AG09319 (cell line): ENCODE data around the gene SEPTIN8.

ENCODE experiments used
- DNase-seq: peaks from one replicate; pipeline ENCODE4 v3.0.0-alpha.2; 2010; ENCODE audit warnings: low read depth; ENCODE audit errors: extremely low read depth
- CTCF ChIP-seq: IDR thresholded peaks from 2 replicates; pipeline ENCODE4 v1.5.1; 2011; ENCODE audit warnings: low read depth, mild to moderate bottlenecking, inconsistent platforms, low read length, moderate library complexity

Gene SEPTIN8

GRCh38 chr5:132788508-132788907 is 11.5 kb upstream of the SEPTIN8 start:
- TF ChIP-seq CTCF, result no peak
- no peak for DNase-seq

DNA sequence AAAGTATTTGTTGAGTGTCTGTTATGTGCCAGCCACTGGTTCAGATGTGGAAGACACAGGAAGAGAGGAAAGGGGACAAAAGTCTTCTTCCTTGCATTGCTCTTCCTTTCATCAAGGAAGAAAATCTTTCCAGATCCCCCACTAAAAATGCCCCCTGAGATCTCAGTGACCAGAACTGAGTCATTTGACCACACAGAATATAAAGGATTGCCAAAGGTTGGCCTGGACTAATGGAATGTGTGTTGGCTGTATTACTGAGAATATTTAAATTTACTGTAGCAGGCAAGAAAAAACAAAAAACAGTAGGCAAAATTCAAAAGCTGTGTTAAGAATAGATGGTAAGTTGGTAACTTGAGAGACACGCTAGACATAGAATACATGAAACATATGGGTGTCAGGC is 10.0 kb upstream of the SEPTIN8 start:
- DNase-seq, result no peak
- no peak for TF ChIP-seq CTCF

- DNase-seq, result no peak
- no peak for TF ChIP-seq CTCF
Observed at GRCh38 chr5:132785864-132786263, 8.8 kb upstream of the SEPTIN8 start.

DNA sequence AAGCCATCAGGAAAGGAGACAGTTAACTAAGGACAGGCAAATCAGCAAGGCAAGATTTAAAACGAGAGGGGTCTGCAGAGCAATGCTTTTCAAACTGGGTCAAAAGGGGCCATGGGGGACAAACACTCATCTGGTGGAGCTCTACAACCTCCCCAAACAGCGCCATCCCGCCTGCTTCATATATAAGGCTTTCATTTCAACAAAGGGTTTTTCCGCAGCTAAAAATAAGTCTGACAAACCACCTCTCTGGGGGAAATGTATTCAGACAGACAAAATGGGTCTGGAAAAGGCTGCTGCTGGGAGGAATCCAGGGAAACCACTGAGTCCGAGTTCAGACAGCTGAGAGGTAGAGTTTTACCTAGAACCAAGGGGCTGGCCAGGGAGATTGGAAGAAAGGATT is 8.3 kb upstream of the SEPTIN8 start:
- no peak for DNase-seq
- TF ChIP-seq CTCF, result no peak

- DNase-seq, result no peak
- TF ChIP-seq CTCF, result no peak
Observed at GRCh38 chr5:132782101-132782500, 5.1 kb upstream of the SEPTIN8 start.

DNA sequence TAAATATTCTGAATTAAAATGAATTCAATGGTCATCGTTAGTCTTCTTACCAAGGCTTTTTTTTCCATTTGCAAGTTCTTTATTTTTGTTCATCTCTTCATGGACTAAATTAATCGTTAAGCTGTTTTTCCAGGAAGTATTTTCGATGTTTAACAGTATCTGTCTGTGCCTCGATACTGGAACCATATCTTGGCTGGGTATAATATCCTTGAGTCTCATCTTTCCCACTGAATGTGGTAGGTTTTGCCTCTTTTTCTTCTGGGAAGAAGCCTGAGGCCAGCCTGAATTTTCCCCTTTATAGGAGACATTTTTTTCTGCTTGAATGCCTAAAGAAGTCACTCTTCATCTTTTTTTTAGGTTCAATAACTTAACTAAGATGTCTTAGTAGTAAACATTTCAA is 4.0 kb upstream of the SEPTIN8 start:
- DNase-seq, result no peak
- no peak for TF ChIP-seq CTCF

- TF ChIP-seq CTCF, result no peak
- DNase-seq, result no peak
Observed at GRCh38 chr5:132780577-132780976, 3.5 kb upstream of the SEPTIN8 start.
